HG03469 (cell line): ENCODE results near the gene C7orf25.
"Not testable (repeated sequence)": the region's sequence is repeated elsewhere in the genome, so short reads cannot be mapped to it uniquely, and the experiment has no call there.

Source experiments
- ATAC-seq: cut with Tn5 transposase; IDR thresholded peaks from one replicate; pipeline ENCODE4 v1.9.1; 2021; ENCODE audit warnings: mild to moderate bottlenecking, moderate library complexity, moderate number of reproducible peaks; ENCODE audit not compliant: unreplicated experiment

The C7orf25 gene

GRCh38 chr7:42930889-42931288 is 19.0 kb upstream of the C7orf25 start:
- ATAC-seq, result no peak

DNA sequence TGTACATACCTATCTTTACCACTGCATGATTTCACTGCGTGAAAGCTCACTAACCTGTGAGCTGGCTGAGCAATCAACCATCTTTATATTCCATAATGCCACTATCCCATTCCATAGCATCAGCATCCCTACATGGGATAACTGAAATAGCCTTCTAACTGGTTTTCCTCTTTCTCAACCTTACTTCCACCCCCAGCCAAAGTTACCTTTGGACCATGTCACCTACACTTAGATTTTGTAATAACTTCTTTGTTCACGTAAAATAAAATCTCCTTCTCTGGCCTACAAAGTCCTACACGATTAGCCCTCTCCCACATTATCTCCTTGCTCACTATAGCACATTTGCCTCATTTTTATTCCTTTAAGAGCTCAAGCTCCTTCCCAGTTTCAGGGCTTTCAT is 17.6 kb upstream of the C7orf25 start:
- no peak for ATAC-seq

GRCh38 chr7:42928754-42929153 is 16.9 kb upstream of the C7orf25 start:
- ATAC-seq, result no peak

DNA sequence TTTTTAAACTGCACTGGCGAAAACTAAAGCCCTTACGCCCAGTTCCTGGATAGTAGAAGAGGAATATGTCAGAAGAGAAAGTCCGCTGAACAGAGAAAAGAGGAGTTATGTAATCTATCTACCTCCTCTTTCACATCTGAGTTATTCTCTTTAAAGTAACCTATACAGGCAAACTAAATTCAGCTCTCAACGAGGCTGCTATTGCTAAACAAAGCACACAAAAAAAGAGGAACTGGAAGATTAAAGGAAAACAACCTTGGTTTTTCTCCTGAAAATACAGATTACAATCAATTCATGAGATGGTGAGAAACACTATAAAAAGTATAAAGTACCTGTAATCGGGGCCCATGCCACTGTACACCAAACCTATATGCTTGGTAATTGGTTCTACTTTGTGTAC is 14.3 kb upstream of the C7orf25 start:
- ATAC-seq, result no peak

GRCh38 chr7:42925630-42926029 is 13.8 kb upstream of the C7orf25 start:
- ATAC-seq, result no peak

DNA sequence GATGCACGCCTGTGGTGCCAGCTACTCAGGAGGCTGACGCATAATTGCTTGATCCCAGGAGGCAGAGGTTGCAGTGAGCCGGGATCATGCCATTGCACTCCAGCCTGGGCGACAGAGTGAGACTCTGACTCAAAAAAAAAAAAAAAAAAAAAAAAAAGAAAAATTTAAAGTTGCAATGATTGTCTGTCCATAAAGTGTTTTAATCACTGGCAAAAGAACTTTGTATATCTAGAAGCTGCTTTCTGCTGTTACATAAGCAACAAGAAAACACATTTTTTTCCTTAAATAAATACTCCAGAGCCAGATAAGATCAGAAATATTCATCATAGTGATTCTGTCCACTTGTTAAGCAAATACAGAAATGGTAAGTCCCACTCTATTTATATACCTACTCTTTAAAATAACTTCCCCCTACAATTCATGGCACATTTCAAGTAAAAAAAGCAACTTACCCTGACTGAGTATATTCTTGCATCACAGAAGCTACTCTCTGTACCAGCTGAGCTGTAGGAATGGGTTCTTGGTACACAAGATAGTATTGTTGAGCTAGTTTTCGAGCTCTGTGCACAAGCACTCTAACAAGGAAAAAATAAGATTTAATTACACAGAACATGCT is 12.5 kb upstream of the C7orf25 start:
- ATAC-seq, result no peak

DNA sequence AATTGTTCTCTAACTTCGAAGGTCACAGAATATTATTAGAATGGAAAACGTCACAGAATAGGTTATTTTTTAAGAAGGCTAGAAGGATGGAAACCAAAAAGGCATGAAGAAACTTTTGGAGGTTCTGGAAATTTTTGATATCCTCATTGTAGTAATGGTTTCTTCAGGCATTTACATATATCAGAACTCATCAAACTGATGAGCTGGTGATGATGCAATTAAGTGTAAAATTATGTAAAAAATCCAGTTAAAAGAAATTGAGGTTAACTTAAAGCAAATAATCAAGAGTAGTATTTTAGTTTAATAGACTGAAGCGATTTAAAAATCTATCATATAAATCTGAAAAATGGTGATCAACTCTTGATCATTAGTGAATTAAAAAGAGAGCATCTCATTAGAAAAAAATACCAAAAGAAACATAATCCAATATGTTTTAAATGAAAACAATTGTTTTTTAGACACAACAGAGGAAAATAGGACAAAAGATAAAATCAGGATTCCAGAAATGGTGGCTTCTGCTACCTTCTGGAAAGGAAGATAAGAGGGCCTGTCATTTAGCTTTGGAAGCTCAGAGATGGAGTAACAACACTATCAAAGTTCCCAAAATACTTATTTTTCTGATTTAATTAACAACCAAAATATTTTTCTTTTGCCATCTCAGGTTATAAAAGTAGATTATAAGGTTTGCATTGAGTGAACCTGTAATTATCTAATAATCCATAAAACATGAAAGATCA is 10.3 kb upstream of the C7orf25 start:
- no peak for ATAC-seq

- ATAC-seq, result no peak
Observed at GRCh38 chr7:42915356-42915755, 3.5 kb upstream of the C7orf25 start.

DNA sequence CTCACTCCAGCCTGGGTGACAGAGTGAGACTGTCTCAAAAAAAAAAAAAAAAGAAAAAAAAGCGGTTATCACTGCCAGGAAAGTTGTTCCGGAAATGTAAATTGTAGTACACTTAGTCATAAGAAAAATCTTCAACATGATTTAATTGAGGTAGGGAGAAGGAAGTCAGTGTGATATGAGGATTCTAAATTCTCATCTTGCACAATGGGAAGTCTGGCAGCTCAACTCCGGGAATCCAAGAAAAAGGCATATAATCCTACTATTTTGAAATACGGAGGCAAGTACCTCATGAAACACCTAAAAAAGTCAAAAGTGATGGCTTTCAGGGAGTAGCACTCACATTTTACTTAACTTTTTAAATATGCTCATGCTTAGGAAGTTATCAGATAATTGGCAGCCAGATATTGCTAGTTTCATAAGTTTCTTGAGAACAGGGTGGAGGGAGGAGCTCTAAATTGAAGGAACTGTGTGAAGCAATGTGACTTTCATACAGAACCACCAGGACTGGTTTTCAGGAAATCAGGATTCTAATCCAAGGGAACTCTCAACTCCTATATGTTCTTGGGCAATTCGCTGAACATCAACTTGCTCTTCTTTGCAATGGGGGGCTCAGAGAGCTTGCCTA is 2.7 kb upstream of the C7orf25 start:
- no peak for ATAC-seq

DNA sequence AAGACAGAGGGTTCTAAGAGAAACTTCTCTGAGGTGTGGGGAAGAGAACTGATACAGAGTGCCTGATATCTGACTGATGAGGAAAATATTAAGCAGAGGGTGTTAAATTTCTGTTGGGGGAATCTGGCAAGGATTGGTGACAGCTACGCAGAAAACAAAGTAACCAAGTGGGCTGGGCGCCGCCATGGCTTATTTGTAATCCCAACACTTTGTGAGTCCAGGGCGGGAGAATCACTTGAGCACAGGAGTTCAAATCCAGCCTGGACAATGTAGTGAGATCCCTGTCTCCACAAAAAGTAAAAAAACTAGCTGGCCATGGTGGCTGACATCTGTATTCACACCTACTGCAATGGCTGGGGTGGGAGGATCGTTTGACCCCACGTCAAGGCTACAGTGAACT is 2.1 kb upstream of the C7orf25 start:
- no peak for ATAC-seq

GRCh38 chr7:42913591-42913990 is 1.7 kb upstream of the C7orf25 start:
- ATAC-seq, result no peak

DNA sequence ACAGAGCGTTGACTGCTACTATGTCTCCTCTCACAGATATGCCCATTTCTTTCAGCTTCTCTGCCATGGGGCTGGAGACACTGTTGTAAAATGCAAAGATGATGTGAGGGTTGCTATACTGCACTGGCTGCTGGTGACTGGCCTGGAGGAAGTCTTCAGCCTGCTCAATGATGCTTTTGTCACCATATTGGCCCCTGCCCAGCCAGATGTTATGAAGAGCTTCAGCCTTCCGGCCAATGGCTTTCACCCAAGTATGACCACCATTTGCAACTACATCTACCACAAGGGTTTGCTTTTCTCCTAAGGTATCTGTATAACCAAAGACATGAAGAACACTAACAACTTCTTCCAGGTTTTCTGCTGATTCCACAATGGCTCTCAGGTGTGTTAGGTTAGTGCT is 1.6 kb downstream of the C7orf25 start:
- ATAC-seq, result no peak

GRCh38 chr7:42907316-42907715 is 4.6 kb downstream of the C7orf25 start:
- no peak for ATAC-seq

GRCh38 chr7:42906181-42906580 is 5.7 kb downstream of the C7orf25 start:
- ATAC-seq, result no peak

GRCh38 chr7:42902331-42902730 is 9.5 kb downstream of the C7orf25 start:
- no peak for ATAC-seq

GRCh38 chr7:42900842-42901241 is 11.0 kb downstream of the C7orf25 start:
- ATAC-seq, result no peak

DNA sequence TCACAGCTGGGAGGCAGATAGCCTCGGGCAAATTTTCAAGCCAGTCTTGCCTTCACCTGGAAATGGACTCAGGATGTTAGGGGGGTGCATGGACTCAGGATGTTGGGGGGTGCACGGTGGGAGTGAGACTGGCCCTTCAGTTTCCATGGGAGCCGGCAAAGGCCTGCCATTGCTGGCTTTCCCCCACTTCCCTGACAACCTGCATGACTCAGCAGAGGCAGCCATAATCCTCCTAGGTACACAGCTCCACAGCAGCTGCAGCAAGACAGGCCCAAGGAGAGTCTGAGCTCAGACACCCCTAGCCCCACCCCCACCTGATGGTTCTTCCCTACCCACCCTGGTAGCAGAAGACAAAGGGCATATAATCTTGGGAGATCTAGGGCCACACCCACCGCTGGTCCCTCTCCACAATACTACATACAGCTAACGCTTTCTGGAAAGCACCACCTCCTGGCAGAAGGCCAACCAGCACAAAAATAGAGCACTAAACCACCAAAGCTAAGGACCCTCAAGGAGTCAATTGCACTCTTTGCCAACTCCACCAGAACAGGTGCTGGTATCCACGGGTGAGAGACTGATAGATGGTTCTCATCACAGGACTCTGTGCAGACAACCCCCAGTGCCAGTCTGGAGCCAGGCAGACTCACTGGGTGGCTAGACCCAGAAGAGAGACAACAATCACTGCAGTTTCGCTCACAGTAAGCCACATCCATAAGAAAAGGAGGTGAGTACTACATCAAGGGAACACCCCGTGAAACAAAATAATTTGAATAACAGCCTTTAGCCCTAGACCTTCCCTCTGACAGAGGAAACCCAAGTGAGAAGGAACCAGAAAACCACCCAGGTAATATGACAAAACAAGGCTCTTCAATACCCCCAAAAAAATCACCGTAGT is 18.3 kb downstream of the C7orf25 start:
- no peak for ATAC-seq

- no peak for ATAC-seq
Observed at GRCh38 chr7:42886893-42887505, 24.9 kb downstream of the C7orf25 start.

DNA sequence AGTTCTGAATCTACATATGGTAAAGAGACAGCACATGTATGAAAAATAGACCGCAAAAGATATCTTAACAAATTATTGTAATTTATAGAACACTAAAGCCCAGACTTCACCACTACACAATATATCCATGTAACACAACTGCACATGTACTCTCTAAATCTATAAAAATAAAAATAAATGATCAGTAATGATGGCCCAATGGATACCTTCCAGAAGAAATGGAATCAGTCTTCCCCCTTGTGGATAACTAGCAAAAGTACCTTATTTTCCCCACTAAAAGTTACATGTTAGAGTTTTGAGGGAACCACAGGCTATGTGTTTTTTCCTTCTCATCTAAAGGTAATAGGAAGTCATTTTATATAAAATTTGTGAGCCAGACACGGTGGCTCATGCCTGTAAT is 25.7 kb downstream of the C7orf25 start:
- no peak for ATAC-seq

DNA sequence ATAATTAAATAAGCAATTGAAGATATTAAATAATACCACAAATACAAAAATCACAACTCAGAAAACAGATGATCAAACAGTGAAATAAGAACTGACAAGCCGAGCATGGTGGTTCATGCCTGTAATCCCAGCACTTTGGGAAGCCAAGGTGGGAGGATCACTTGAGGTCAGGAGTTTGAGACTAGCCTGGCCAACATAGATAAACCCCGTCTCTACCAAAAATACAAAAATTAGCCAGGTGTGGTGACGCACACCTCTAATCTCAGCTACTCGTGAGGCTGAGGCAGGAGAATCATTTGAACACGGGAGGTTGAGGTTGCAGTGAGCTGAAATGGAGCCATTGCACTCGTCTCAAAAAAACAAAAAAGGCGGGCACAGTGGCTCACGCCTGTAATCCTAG is 26.7 kb downstream of the C7orf25 start:
- ATAC-seq, result not testable (repeated sequence)

DNA sequence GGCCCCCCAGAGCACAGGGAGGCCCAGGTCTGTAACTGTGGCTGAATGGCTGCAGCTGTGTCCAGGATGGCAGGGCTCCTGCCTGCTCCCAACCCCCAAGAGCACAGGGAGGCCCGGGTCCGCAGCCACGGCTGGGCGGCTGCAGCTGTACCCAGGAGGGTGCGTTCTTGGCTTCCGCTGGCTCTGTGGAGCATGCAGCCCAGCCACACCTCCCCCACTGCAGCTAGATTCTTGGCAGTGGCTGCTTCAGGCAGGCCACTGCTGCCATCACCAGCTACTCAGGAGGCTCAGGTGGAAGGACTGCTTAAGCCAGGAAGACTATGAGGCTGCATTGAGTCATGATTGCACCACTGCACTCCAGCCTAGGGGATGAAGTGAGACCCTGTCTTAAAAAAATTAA is 27.9 kb downstream of the C7orf25 start:
- ATAC-seq, result peak; percentile 52
